ENCODE results near the gene ANXA11.

ANXA11 gene

DNA sequence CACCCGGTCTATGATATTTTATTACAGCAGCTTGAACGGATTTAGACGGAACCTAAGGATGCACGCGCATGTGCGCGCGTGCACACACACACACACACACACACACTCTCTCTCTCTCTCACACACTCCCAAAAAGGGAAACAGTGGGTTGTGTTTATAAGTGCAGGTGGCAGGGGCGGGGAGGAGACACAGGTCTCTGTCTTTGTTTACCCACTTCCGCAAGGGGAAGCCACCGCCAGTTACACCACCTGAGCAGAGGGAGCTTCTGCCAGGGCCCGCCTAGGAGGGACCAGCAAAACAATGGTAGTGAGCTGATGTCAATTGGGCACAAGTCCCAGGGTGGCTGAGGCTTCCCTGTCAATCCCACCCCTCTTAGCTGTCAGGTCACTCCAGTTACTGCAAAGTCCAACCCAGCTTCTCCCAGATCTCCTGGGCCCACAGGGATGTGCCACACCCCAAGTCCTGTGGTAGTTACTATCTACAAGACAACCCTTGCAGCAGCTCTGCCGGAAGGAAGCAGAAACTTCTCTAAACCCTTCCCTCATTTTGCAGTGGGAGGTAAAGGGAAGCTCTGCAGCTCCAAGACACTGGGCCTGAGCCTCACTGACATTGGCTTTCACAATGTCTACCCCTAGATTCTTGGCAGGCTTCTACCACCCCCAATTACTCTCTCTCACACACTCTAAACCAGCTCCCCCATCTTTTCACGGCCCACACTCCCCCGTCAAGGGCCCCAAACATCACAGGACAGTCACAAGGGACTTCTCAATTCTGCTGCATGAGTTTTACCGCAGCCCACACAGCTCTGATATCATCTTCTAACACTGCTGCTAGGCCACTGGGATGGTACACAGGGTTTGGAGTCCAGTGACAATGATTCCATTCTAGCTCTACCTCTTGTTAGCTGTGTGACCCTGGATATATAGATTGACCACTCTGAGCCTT is 17.6 kb downstream of the ANXA11 start:
- DNase-seq: peak; percentile 76

DNA sequence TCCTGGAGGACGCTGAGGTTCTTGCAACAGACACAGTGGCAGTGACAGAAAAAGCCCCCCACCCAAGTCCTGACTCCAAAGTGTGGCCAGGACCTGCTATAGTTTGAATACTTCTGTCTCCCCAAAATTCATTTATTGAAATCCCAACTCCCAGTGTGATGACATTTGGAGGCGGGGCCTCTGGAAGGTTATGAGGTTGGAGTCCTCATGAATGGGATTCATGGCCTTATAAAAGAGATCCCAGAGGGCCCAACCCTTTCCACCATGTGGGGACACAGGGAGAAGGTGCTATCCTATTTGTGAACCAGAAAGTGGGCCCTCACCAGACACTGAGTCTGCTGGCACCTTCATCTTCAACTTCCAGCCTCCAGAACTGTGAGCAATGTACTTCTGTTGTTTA is 18.3 kb downstream of the ANXA11 start:
- DNase-seq: no peak

- peak; percentile 71 for DNase-seq
Observed at GRCh38 chr10:80186364-80187012, 18.8 kb downstream of the ANXA11 start.

DNA sequence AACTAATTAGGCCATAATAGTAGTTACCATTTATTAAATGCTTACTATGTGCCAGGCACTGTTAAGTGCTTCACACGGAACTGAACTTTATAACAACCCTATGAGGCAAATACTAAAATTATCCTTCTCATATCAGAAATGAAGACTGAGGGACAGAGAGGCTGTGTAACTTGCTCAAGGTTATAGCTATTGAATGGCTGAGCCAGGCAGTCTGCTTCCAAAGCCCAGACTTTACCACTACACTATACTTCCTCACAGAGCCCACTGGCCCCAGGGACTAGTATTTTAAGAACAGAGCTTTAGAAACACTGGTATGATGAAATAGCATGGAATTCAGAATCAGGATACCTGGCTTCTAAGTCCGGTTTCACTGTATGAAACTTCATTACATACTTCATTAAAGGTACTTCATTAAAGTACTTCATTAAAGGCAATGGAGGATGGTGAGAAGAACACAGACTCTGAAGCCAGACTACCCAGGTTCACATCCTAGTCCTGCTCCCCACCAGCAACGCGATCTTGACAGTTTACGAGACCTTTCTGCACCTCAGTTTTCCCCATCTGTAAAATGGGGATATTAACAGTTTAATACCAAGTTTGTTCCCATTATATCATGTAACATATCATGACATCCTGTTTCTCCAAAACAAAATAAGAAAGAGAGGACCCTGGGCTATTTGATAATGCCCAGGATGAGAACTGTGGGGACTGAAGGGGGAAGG is 19.6 kb downstream of the ANXA11 start:
- DNase-seq: no peak

DNA sequence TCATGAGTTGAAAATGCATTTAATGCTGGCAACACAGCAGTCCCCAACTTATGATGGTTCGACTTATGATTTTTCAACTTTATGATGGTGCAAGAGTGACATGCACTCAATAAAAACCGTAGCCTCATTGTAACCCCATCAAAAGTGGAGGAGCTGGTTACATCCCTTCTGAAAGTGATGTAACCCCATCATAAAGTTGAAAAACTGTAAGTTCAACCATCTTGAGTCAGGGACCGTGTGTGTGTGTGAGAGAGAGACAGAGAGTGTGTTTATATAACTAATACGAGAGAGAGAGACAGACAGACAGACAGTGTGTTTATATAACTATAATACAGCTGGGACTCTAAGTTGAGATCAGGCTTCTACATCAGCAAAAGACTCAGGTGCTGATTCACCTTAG is 21.0 kb downstream of the ANXA11 start:
- DNase-seq: no peak

DNA sequence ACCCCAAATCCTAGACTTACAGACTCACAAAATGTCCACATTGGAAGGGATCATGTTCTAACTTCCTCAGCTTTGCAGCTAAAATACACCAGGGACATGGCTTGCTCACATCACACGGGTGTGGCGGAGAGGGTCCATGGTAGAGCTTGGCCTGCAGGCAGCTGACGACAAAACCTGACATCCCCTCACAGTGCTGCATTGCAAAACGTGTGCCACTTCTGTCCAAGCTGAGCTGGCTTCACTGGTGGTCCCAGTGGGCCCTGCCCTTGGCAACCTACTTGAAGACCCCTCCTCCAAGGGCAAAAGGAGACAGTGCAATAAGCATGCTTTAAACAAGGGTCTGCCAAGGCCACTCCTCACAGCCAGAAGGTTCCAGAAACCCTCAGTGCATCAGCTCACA is 21.9 kb downstream of the ANXA11 start:
- no peak for DNase-seq

DNA sequence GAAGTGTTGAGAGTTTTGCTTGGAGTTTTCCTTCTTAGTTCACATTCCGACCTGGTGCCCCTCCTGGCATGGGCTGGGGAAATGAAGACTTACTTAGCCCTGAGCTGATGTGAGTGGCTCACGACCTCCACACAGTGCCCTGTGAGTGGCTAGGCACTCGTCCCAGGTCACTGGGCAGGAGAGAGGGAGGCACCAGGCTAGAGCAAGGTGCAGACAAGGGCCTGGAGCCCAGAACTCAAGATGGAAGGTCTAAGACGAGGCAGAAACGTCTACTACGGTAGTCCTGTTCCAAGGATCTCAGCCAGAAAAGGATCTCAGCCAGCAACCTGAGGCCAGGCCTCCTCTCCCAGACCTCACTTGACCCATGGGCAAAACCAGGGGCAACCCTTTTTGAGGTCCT is 22.4 kb downstream of the ANXA11 start:
- DNase-seq: no peak

- no peak for DNase-seq
Observed at GRCh38 chr10:80177781-80178636, 27.3 kb downstream of the ANXA11 start.

- no peak for DNase-seq
Observed at GRCh38 chr10:80176526-80176925, 28.8 kb downstream of the ANXA11 start.

DNA sequence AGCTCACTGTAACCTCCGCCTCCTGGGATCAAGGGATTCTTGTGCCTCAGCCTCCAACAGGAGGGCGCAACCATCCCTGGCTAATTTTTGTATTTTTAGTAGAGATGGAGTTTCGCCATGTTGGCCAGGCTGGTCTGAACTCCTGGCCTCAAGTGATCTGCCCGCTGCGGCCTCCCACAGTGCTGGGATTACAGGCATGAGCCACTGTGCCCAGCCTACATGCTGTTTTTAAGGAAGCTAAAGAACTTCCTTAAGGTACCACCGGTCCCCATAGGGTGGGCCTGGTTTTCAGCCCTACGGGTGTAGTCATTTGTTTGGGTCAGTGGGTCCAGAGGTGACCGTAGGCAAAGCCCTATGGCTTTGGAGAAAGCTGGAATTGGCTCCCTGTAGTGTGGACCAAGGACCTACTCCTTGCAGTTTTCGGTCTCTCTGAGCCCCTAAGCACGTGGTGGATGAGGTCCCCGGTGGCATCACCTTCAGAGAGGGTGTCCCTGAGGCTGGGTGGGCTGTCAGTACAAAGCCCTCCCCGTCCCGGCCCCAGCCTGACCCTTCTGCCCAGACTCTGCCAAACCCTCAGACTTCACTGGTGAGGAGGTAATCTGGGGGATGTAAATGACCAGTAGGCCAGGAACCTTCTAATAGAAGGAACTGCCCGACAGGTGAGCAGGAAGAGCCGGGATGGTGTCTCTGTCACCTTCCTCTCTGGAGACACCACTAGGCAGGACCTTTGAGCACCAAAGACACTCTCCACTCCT is 30.5 kb downstream of the ANXA11 start:
- no peak for DNase-seq

GRCh38 chr10:80173466-80173865 is 31.9 kb downstream of the ANXA11 start:
- no peak for DNase-seq

DNA sequence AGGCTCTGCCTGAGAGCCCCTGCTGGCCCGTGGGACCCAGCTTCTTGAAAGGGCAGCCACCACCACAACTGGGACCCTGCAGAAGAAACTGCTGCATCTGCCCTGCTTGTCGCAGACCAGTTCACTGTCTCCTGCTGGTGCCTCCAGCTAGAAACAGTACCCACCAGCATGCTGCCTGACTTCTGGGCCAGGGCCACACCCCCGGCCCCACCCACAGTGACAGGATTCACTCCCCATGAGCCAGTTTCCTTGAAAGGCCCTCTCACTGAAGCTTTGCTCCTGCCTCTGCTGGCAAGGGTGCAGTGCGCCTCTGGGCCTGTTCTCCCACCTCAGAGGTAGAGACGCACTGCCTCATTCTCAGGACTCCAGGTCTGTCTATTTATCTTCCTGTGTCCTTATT is 32.4 kb downstream of the ANXA11 start:
- no peak for DNase-seq

DNA sequence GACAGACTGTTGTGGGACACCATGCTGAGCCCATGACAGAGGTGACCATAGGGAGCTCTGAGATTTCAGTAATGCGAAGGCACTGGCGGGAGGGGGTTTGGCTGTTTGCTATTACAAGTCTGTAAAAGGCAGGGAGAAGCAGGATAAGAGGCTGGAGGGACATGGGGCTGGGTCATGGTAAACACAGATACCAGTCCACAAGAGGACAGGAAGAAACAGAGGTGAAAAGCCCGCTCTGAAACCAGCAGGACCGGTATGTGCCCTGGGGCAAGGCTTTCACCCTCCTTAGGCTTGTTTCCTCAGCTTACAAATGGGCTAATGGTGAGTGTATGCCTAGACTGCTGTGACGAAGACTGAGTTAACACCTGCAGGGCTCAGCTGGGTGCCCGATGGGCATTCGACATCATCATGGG is 34.1 kb downstream of the ANXA11 start:
- no peak for DNase-seq

DNA sequence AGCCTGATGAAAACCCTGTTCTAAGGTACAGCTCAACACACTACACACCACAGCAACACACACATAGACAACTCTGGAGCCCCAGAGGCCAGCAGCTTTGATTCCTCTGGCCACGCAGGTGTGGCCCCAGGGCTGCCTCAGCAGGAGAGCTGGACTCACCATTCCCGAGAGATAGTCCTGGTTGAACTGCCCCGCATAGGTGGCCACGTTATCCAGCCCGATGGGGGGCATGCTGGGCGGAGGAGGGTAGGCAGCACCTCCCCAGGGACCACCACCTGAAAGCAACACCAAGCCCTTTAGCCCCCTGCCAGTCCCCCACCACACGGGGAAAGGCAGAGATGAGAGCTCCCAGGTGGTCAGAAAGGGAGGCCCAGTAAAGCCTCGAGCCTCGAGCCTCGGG is 34.7 kb downstream of the ANXA11 start:
- DNase-seq: no peak

DNA sequence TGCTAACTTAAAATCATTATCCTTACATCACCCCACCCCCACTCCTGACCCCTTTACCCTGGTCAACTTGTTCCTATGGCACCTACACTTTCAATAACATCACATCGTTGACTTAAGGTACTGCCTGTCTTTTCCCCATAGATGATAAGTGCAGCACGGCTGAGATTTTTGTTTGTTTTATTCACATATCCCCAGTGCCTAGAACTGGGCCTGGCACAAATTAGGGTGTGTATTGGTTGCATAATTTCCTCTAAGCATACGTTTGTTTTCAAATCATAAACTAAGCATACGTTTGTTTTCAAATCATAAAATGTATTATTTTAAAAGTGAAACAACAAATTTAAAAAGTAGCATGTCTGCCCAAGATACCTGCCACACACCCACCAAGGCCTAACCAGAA is 35.3 kb downstream of the ANXA11 start:
- no peak for DNase-seq

DNA sequence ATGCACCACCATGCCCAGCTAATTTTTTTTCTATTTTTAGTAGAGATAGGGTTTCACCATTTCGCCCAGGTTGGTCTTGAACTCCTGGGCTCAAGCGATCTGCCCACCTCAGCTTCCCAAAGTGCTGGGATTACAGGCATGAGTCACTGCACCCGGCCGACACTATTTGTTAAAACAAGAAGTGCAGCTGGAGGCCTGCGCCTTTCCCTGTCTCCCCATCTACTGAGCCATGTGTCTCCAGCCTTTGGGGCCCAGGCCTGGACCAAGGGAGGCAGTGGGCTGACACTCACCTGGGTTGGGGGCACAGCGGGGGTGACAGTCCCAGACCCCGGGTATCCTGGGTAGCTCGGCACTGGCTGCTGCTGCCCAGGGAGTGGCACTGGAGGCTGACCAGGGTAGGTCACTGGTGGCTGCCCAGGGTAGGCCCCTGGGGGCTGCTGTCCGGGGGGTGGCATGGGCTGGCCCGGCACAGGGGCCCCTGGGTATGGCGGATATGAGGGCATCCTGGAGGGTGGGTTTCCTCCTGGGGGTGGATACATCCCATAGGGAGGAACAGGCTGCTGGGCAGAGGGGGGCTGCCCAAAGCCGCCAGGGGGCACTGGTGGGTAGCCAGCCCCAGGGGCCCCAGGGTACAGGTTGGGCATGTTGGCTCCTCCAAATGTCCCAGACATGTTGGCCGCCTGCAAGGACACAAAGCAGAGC is 36.5 kb downstream of the ANXA11 start:
- no peak for DNase-seq

DNA sequence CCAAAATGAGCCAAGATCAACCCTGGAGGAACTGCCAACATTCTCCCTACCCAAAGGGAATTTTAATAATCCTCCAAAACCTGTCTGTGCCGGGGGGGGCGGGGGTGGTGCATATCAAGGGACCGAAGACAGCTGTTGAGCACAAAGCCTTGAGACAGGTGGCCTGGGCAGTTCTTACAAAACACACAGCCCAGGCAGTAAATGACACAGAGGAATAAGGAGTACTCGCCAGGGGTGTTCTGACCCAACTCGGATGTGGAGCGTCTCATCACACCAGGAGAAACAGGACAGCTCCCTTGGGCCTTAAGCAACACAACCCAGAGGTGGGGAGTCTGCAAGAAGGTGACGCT is 37.2 kb downstream of the ANXA11 start:
- no peak for DNase-seq

DNA sequence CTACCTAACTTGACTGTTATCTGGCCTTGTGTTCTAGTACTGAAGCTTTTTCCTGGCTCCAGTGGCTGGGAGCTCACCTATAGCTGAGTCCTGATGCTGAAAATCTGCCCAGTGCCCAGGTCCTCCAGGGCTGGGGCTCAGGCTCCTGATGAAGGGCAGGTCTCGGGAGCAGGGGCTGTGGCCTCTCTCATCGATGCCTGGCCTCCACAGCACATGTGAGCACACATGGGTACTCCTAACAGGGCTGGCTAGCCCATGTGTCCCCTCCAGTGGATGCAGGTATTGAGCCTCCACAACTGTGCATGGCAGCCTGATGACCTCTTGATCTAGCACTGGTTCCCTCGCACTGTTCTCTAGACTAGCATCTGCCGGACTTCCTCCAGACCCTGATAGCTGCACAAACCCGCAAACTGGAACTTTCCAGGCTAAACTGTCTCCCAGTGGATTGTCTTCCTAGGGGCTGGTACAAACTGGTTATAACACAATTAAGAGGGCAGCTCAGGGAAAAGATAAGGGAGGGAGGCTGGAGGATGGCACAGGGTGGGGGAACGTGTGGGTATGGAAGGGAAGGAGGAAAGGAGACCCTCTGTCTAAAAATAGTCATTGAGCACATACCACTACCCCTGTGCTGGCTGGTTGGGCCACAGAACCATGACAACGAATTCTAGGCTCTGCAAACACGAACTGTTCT is 37.7 kb downstream of the ANXA11 start:
- DNase-seq: no peak

DNA sequence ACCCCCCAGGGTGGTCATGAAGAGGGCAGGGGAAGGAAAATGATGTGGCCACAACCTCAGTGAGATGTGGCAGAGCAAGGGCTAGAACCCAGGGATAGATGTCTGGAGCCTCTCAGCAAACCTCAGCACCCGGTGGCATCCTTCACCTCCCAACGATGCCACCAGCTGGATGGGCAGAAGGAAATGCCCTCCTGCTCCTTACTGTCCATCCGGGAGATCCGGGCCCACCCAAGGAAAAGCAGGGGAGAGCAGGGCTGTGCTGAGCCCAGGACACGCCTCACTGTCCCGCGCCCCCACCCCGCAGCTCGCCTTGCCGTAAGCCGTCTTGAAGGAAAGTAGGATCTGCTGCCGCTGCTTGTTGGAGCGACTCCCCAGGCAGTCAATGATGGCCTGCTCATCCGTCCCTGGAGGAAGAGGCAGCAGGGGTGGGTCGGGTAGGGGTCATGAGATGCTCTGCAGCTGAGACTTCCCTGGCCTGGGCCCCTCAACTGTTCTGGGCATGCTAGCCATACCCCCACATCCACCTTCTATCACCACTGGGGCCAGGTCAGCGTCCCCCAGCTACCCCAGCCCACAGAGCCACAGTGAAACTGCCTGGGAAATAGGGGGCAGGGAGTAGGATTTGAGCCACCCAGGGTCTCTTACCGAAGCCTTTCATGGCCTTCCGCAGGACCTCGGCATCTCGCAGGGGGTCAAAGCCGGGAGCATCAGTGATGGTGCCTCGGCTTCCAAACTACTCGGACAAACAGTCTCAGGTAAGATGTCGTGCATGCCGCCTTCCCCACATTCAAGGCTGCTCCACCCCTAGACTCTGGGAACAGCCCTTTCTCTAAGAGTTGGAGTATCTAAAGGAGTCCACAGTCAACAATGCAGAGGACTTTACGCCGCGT is 38.5 kb downstream of the ANXA11 start:
- no peak for DNase-seq

DNA sequence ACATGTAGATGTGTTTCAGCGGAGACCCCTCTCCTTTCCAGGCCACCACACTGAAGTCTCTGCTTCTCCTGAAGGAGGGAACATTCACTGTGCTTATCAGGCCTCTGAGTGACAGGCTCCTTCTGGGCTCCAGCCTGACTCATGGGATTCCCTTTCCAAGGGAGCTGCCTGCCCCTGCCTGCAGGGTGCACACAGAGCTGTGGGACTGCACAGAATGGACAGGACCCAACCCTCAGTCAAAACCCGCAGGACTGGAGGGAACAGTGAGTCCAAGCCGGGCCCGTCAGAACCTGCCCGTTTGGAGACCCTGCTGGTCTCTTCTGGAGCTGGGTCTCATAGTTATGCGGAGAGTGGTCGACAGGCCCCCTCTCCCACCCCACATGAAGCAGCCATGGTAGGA is 40.2 kb downstream of the ANXA11 start:
- no peak for DNase-seq
